B cell (primary cell): ENCODE data around the gene PRR9. TPM values are rescaled to one million over a fixed set of nuclear protein-coding genes. Genes with fewer than 3 reads are reported as not detected.

Experiments used
- ATAC-seq: fragments of 200-7000 bp; cut with Tn5 transposase; one replicate; pipeline ENCODE4 v1.10.0; 2021; ENCODE audit warnings: low read depth, mild to moderate bottlenecking, moderate number of reproducible peaks, moderate library complexity
- CTCF ChIA-PET: fragments of 350-600 bp; sonication (Branson Sonifier 250); formaldehyde crosslinking; loops from one replicate; lab custom pipeline; 2021; ENCODE audit warnings: antibody characterized with exemption, inconsistent platforms; lab: Charles Lee
- POLR2A ChIA-PET: fragments of 350-600 bp; sonication (Branson Sonifier 250); formaldehyde crosslinking; loops from one replicate; lab custom pipeline; 2021; ENCODE audit warnings: antibody characterized with exemption; lab: Charles Lee
- DNase-seq: peaks from one replicate; pipeline ENCODE4 v3.0.0; 2013
- H2AFZ ChIP-seq: 2 replicates; pipeline ENCODE4 v1.6.1; 2012; ENCODE audit warnings: mild to moderate bottlenecking, low read depth, low read length; ENCODE audit not compliant: insufficient read depth, poor library complexity, severe bottlenecking
- H3K27ac ChIP-seq, 2 donors: 1 replicate in 1 of 2; 2 replicates in 1 of 2; pipeline ENCODE4 v1.5.1; 2012 to 2013; ENCODE audit warnings: low read length in 2 of 2, mild to moderate bottlenecking in 2 of 2, moderate library complexity in 1 of 2
- H3K27me3 ChIP-seq, 4 experiments: fragments of 200-600 bp in 1 of 4; sonication (generic) in 1 of 4; replicated peaks in 1 of 4; 1 replicate in 2 of 4; 2 replicates in 2 of 4; pipeline versions ENCODE4 v1.6.1 to v1.7.0; 2013 to 2016; ENCODE audit warnings: low read length in 3 of 4, mild to moderate bottlenecking in 2 of 4, mixed read lengths in 1 of 4, moderate library complexity in 1 of 4; ENCODE audit not compliant: insufficient read depth in 4 of 4, control insufficient read depth in 3 of 4; ENCODE audit errors: control extremely low read depth in 1 of 4
- H3K36me3 ChIP-seq, 2 experiments: replicated peaks in 1 of 2; 1 replicate in 1 of 2; 2 replicates in 1 of 2; pipeline versions ENCODE4 v1.6.1 to v1.7.1; 2013; ENCODE audit warnings: low read length in 1 of 2; ENCODE audit not compliant: insufficient read depth in 2 of 2, control insufficient read depth in 1 of 2; ENCODE audit errors: control extremely low read depth in 1 of 2, extremely low read depth in 1 of 2
- H3K4me1 ChIP-seq, 2 donors: fragments of 200-600 bp in 1 of 2; sonication (generic) in 1 of 2; 1 replicate in 1 of 2; 2 replicates in 1 of 2; pipeline versions ENCODE4 v1.5.1 to v1.6.1; 2013 to 2017; ENCODE audit warnings: low read length in 2 of 2; ENCODE audit not compliant: control insufficient read depth in 2 of 2, insufficient read depth in 2 of 2
- H3K4me2 ChIP-seq: replicated peaks from 2 replicates; pipeline ENCODE3; 2012; ENCODE audit warnings: mild to moderate bottlenecking, low read depth, low read length; ENCODE audit not compliant: poor library complexity, severe bottlenecking
- H3K4me3 ChIP-seq, 5 experiments: fragments of 200-600 bp in 1 of 5; sonication (generic) in 1 of 5; 1 replicate in 3 of 5; 2 replicates in 2 of 5; pipeline versions ENCODE4 v1.5.1 to v1.7.0; 2011 to 2016; ENCODE audit warnings: low read length in 4 of 5, mild to moderate bottlenecking in 4 of 5, low read depth in 2 of 5, control low read depth in 1 of 5, moderate library complexity in 1 of 5; ENCODE audit not compliant: insufficient read depth in 1 of 5; ENCODE audit errors: control extremely low read depth in 1 of 5, extremely low read depth in 1 of 5
- H3K79me2 ChIP-seq: fragments of 200-600 bp; sonication (generic); one replicate; pipeline ENCODE4 v1.6.0; 2016; ENCODE audit warnings: low read length; ENCODE audit not compliant: control insufficient read depth, insufficient read depth
- H3K9ac ChIP-seq: fragments of 200-600 bp; sonication (generic); 2 replicates; pipeline ENCODE4 v1.6.1; 2017; ENCODE audit warnings: mild to moderate bottlenecking, low read length, moderate library complexity
- H3K9me3 ChIP-seq, 3 donors: one replicate each; pipeline versions ENCODE4 v1.6.1 to v1.7.1; 2013; ENCODE audit warnings: low read length in 2 of 3; ENCODE audit not compliant: control insufficient read depth in 2 of 3, insufficient read depth in 1 of 3; ENCODE audit errors: control extremely low read depth in 1 of 3
- H4K20me1 ChIP-seq: 2 replicates; pipeline ENCODE4 v1.6.0; 2012; ENCODE audit warnings: mild to moderate bottlenecking, low read length; ENCODE audit not compliant: insufficient read depth, control insufficient read depth, poor library complexity, severe bottlenecking
- H3K27ac Mint-ChIP-seq: one replicate; pipeline ENCODE4 v1.8.0; 2021; ENCODE audit warnings: mixed read lengths
- H3K27me3 Mint-ChIP-seq: one replicate; pipeline ENCODE4 v1.8.0; 2021; ENCODE audit warnings: mixed read lengths
- H3K4me1 Mint-ChIP-seq: one replicate; pipeline ENCODE4 v1.8.0; 2021; ENCODE audit warnings: mixed read lengths
- H3K4me3 Mint-ChIP-seq: one replicate; pipeline ENCODE4 v1.8.0; 2021; ENCODE audit warnings: mixed read lengths
- H3K9me3 Mint-ChIP-seq: one replicate; pipeline ENCODE4 v1.8.0; 2022; ENCODE audit warnings: mixed read lengths; ENCODE audit not compliant: insufficient read depth
- EZH2 ChIP-seq: IDR thresholded peaks from 2 replicates; pipeline ENCODE4 v1.6.1; 2012; ENCODE audit warnings: borderline replicate concordance, low read depth, mild to moderate bottlenecking, moderate library complexity, low read length; ENCODE audit not compliant: insufficient read depth, poor library complexity, severe bottlenecking
- WGBS: methylation state at CpG from one replicate; pipeline ENCODE4 v1.1.5; 2013; ENCODE audit warnings: missing lambda C conversion rate; ENCODE audit not compliant: insufficient coverage; 5-methylcytosine and 5-hydroxymethylcytosine counted together
- intact Hi-C: fragments of 100-400 bp; cut with micrococcal nuclease; formaldehyde crosslinking; loops from one replicate; pipeline ENCODE4 v1.10.0; 2022
- polyA plus RNA-seq: library from polyadenylated mRNA; depleted of rRNA; stranded (reverse); fragments of >200 nt; gene quantifications from 2 replicates; pipeline ENCODE4 v1.2.3, GENCODE V29; 2012
- total RNA-seq, 2 donors: library from RNA; stranded (reverse); fragments of 120-200 nt in 1 of 2; gene quantifications; 1 replicate in 1 of 2; 2 replicates in 1 of 2; pipeline versions ENCODE4 v1.2.3 to v1.2.4, GENCODE V29; 2013 to 2022
- TF ChIP-seq, protein P1 (sequence below): fragments of 200-600 bp; IDR thresholded peaks from one replicate; pipeline ENCODE4 v1.8.0; 2022; ENCODE audit warnings: antibody characterized with exemption, mild to moderate bottlenecking

Gene PRR9
- total and polyA plus RNA-seq, 2 donors (not counting 1 experiment from before 2014, with no cell fraction given): not detected

DNA sequence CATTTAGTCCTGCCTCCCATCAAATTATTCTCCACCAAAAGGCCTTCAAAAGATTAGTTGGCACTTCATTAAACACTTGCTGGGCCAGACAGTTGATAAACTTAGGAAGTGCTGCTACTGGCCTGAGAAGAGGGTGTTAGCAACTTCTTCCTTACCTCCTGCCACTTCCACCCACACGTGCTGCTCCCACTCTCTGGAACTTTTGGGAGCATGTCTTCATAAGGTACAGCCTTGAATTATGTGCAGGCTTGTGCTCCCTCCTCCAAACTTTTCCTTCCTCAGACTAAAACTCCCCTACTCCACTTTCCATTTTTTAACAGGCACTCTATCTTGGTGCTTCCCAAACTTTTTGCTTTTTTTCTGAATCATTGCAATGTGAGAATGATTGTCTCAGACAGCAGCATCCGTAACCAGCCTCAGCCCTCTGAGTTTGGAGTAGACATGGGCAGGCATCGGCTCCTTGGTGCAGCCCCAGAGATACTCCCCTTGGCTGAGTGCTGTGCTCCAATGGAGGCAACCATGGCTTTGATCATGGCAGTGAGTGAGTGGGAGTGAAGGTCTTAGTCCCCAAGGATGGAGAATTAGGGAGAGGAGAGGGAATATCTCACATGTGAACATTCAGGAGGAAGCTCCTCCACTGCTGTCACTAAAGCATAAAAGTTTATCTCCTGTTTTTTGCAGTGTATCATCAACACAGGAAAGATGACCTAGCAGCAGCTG lies 22.9 kb upstream of the PRR9 start:
- 70% methylated on average over 3 of the region's 3 CpGs for WGBS
- TF ChIP-seq, protein P1, sequence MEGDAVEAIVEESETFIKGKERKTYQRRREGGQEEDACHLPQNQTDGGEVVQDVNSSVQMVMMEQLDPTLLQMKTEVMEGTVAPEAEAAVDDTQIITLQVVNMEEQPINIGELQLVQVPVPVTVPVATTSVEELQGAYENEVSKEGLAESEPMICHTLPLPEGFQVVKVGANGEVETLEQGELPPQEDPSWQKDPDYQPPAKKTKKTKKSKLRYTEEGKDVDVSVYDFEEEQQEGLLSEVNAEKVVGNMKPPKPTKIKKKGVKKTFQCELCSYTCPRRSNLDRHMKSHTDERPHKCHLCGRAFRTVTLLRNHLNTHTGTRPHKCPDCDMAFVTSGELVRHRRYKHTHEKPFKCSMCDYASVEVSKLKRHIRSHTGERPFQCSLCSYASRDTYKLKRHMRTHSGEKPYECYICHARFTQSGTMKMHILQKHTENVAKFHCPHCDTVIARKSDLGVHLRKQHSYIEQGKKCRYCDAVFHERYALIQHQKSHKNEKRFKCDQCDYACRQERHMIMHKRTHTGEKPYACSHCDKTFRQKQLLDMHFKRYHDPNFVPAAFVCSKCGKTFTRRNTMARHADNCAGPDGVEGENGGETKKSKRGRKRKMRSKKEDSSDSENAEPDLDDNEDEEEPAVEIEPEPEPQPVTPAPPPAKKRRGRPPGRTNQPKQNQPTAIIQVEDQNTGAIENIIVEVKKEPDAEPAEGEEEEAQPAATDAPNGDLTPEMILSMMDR: no peak
- TF ChIP-seq EZH2: no peak
- no peak overlapping the region for H3K9ac ChIP-seq
- no peaks in the 10 kb centered on the region for H3K9me3 ChIP-seq
- no peaks in the 10 kb centered on the region for H3K4me1 Mint-ChIP-seq
- H4K20me1 ChIP-seq: no peaks in the 10 kb centered on the region
- no peak overlapping the region for H3K4me3 ChIP-seq
- H3K4me3 Mint-ChIP-seq: no peak overlapping the region
- peaks cover 63% of the 10 kb centered on the region for H3K27me3 Mint-ChIP-seq
- POLR2A ChIA-PET: no interaction called here
- CTCF ChIA-PET: no interaction called here
- no peaks in the 10 kb centered on the region for H3K36me3 ChIP-seq
- intact Hi-C loops: no loop called here
- no peaks in the 10 kb centered on the region for H3K79me2 ChIP-seq
- no peaks in the 10 kb centered on the region for H3K4me1 ChIP-seq
- ATAC-seq (no peak), DNase-seq (no peak)
- no peak overlapping the region for H3K27ac ChIP-seq
- H3K27me3 ChIP-seq: peaks cover 0 to 14% (median 8%) of the 10 kb centered on the region in 4 experiments
- no peaks in the 10 kb centered on the region for H3K9me3 Mint-ChIP-seq
- no peak overlapping the region for H2AFZ ChIP-seq
- no peak overlapping the region for H3K27ac Mint-ChIP-seq
- H3K4me2 ChIP-seq: no peak overlapping the region

DNA sequence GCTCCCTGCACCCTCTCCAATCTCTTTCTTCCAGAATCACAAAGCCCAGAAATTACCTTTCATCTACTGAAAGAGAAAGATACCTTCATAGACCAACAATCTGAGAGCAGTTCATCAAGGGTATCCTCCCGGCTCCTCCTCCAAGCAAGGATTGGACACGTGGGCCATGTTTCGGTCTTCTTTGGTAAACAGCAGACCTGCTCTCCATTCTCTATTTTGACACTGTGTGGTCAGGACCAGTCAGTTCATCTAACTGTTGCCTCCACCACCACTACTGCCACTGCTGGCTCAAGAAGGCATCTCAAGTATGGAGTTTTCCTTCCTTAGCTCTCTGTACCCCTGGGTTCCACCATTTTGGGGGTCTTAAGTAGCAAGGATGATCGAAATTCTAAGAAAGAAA lies 22.2 kb upstream of the PRR9 start:
- peaks cover 56% of the 10 kb centered on the region for H3K27me3 Mint-ChIP-seq
- Histone ChIP-seq H3K4me1 (no peaks in the 10 kb centered on the region), H3K27ac (no peak overlapping the region), H3K9me3 (no peaks in the 10 kb centered on the region), H3K36me3 (no peaks in the 10 kb centered on the region), H3K79me2 (no peaks in the 10 kb centered on the region), H4K20me1 (no peaks in the 10 kb centered on the region), H3K9ac (no peak overlapping the region), H2AFZ (no peak overlapping the region), H3K4me2 (no peak overlapping the region), H3K27me3 (peaks cover 0 to 11% (median 8%) of the 10 kb centered on the region in 4 experiments), H3K4me3 (no peak overlapping the region)
- ChIA-PET POLR2A (no interaction called here), CTCF (no interaction called here)
- ATAC-seq (no peak), DNase-seq (no peak)
- H3K4me3 Mint-ChIP-seq: no peak overlapping the region
- H3K9me3 Mint-ChIP-seq: no peaks in the 10 kb centered on the region
- WGBS: 93% methylated on average over 3 of the region's 4 CpGs
- no peaks in the 10 kb centered on the region for H3K4me1 Mint-ChIP-seq
- no peak overlapping the region for H3K27ac Mint-ChIP-seq
- intact Hi-C loops: no loop called here
- TF ChIP-seq, protein P1: no peak
- no peak for TF ChIP-seq EZH2
